Fibroblast of skin of back (primary cell): ENCODE data around the gene LRMDA.
"Not testable (repeated sequence)": the region's sequence is repeated elsewhere in the genome, so short reads cannot be mapped to it uniquely, and the experiment has no call there.

ENCODE experiments used
- DNase-seq: peaks from one replicate; pipeline ENCODE4 v3.0.0-alpha.2; 2013

Gene LRMDA

GRCh38 chr10:76549171-76549570 is 1117.7 kb downstream of the LRMDA start:
- DNase-seq: no peak

GRCh38 chr10:76550806-76551205 is 1119.4 kb downstream of the LRMDA start:
- DNase-seq: no peak

DNA sequence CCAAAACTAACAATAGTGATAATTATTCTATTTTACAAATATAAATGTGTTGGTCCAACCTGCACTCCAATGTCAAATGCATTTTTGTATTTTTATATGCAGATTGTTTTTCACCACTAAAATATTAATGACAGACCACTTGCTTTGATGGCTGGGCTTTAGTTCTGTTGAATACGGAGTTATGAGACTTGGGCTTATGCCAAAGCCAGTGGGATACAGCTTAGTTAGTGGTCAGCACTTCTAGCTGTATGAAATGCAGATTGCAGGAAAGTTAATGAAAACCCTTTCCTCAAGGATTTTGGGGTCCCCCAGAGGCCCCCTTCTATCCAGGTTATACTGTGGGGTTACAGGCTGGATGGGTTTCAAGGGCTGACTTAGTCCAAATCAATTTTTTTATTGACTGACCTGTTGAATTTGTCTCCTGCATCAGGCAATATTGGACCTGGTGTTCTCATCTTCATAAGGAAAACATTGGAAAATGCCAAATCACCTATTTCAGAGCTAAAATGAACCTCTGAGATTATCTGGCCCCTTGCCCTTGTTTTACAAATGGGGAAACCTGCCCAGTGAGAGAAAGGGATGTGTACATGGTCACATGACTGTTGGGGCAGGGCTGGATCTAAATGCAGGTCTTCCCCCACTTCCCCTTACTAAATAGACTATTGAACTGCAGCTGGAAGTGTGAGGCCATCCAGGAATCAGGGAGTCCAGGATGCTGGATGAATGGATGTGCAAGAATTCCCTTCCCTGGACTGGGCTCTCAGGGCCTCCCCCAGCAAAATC is 1120.9 kb downstream of the LRMDA start:
- no peak for DNase-seq

GRCh38 chr10:76553263-76554032 is 1122.0 kb downstream of the LRMDA start:
- DNase-seq: no peak

DNA sequence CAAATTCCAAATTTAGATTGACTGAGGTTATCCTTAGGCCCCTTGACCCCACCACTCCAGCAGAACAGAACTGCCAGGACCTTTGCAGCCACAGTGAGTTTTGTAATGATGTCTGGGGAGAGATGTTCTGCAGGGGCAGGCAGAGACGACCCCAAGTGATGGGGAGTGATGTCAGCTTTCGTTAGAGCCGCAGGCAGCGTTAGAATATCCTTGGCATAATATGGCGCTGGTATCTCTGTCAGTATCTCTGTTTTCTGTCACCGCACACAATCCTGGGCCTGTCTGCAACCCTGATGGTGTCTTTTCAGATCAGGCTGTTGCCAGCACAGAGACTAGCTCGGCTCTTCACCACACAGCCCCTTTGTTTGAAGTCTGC is 1122.6 kb downstream of the LRMDA start:
- no peak for DNase-seq

GRCh38 chr10:76554478-76554877 is 1123.1 kb downstream of the LRMDA start:
- no peak for DNase-seq

GRCh38 chr10:76555067-76555670 is 1123.7 kb downstream of the LRMDA start:
- DNase-seq: no peak

DNA sequence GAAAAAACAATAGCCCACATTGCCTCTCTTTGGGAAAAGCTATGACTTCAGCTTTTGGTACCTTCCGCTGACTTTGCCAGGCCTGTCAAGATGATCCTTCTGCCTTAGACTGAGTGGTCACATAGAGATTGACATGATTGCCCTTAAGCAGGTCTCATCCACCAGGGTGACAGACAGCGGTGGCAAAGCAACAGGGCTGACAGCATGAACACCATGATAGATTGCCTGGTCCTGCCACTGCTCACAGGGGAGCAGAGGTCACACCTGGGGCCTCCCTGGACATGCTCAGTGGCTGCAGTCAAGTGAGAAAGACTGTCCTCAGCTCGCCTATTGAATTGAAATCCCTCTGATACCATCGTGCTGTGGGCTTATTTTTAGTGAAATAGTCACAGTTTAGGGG is 1125.9 kb downstream of the LRMDA start:
- no peak for DNase-seq

- DNase-seq: peak; percentile 37
These were observed 1127.2 kb downstream of the LRMDA start for GRCh38 chr10:76558586-76558985.

DNA sequence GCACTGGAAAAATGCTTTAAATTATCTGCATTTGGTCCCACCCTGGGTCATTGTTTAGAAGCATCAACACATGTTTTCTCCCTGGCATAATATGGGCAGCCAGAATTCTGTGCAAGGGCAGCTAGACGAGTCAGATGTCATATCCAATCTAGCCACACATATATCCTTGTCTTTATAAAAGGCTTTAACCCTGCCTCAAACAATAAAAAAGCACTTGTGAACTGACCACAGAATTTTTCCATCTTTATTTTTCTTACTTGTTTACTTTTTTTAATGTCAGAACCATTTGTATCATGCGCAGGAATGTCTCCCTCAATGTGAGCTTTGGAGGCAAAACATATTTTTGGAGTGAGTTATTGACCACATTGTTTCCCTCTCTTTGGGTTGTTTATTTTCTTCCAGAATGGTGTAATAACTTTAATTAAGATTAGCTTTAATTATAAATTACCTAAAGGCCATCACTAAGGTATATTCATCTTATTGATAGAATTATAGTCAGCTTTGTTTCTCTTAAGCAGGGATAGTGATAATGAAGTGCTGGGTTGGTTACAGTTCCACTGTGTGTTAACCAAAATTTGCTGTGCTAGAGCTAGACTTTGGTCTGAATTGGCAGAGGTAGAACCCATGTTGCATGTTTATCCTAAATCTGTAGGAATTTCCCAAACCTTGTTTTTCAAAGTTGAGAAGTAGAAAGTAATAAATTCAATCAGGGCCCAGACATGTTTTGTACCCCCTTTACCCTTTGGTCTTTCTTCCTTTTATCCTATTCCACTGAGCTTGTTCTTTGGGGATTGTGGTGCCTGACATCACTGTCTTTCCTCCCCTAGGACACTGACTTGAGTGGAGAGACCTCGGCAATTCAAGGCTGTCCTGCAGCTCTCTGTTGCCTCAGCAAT is 1127.8 kb downstream of the LRMDA start:
- peak; percentile 86 for DNase-seq

- DNase-seq: peak; percentile 16
These were observed 1128.4 kb downstream of the LRMDA start for GRCh38 chr10:76559892-76560220.

DNA sequence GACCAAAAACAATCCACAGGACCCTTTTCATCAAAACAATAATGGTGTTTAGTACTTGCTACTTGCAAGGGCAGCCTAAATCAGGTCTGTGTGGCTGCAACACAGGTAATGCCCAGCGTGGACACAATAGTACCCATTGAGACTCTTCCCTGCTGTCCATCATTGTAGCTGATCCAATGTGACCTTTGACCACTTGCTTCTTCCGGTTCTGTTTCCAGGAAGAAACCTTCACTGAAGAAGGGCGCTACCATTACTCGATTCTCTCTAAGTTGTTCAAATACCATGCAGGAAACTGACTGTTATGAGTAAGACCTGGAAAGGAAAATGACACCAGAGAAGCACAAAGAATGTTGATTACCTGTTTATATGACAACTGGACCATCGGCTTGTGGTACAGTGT is 1128.9 kb downstream of the LRMDA start:
- no peak for DNase-seq

DNA sequence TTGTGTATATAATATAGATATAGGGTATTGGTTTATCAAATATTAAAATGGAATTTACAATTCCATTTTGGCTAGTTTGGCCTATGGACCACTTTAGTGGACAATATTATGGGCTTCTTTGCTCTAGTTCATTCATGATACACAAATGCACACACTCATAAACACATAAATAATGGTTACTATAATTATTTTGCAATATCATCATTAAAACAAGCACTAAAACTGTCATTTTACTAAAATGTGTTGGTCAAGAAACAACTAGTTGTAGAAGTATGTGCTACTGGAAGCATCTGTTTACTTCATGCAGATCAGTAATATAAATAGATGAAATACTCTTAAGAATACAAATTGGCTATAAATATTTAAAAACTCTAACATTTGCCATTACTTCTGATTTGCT is 1131.9 kb downstream of the LRMDA start:
- no peak for DNase-seq

GRCh38 chr10:76572021-76572420 is 1140.6 kb downstream of the LRMDA start:
- DNase-seq: no peak

DNA sequence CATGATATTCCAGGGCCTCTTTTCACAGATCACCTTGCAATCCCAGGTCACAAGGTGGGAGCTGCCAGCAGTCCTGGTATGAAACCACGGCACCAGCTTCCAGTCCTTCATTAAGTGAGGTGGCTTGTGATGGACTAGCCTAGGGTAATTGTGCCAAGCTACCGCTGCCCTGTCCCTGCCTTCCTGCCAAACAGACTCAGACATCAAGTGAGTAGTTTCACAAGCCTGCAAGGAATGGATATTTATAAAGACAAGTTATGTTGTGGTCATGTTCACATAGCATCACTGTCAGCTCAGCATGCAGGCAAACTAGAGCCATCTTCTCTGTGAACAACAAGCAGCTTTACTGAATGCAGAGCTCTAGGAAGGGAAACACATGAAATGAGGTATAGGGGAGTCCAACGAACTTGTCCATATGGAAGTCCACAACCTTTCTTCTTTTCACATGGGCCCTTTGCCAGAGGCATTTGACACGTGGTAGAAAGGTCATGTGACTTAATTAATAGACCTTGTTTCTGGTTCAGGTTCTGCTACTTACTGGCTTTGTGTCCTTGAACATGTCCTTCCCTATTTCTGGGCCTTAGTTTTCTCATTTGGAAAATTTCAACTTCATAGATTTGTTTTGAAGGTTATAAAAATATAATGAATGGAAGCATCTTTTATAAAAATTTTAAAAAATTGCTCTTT is 1145.0 kb downstream of the LRMDA start:
- DNase-seq: peak; percentile 86

DNA sequence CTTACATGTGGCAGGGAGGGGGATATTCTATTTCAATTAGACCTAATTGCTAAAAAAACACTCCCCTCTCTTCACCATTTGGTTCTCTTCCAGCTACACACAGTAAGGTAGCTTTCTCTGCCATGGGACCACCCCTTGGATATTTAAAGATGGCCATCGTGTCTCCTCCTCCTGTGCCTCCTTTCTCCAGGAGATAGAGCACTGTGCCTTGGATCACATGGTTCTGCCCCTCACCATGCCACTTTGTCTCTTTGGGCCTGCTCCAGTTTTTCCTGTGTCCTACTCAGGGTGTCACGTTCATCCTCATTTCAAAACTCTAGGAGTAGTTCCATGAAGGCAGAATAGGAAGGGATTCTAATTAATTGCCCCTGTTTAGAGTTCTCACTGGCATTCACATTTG is 1146.0 kb downstream of the LRMDA start:
- DNase-seq: no peak

GRCh38 chr10:76581506-76582256 is 1150.3 kb downstream of the LRMDA start:
- DNase-seq: no peak

- peak; percentile 60 for DNase-seq
These were observed 1151.1 kb downstream of the LRMDA start for GRCh38 chr10:76582531-76582930.

DNA sequence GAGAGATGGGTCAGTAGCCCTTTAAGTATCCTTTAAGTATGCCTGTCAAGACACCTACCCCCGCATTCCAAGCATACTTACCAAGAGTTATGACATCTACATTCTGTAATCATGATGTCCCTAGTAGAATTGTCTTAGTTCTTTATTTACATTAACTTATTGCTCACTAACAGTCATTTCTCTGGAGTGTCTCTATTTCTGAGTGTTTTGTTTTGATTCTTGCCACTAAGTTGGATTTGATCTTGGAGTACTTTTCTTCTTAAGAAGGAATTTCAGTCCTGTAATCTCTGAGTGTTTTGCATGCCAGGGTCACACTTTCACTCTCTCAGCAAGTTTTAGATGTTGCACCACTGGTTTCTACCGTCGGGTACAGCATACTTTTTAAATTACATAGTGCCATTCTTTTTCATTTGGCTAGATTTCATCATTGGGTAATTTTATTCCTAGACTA is 1152.3 kb downstream of the LRMDA start:
- DNase-seq: peak; percentile 97

- DNase-seq: not testable (repeated sequence)
These were observed 1153.0 kb downstream of the LRMDA start for GRCh38 chr10:76584466-76584865.
